HEK293 (cell line): ENCODE measurements around the gene CLIP1.
A peak's percentile ranks its signal among the peaks of the same experiment; 100 is the strongest.
"Not testable (repeated sequence)": the region's sequence is repeated elsewhere in the genome, so short reads cannot be mapped to it uniquely, and the experiment has no call there.

ENCODE experiments used
- CTCF ChIA-PET: fragments of 350-600 bp; formaldehyde crosslinking; extraction: SDS; loops from one replicate; lab custom pipeline; 2021; ENCODE audit warnings: antibody characterized with exemption; lab: Yijun Ruan, JAX
- POLR2A ChIA-PET: fragments of 300-600 bp; formaldehyde crosslinking; extraction: SDS; loops from one replicate; lab custom pipeline; 2020; ENCODE audit warnings: antibody characterized with exemption, inconsistent platforms; lab: Yijun Ruan, JAX
- H3K27ac ChIP-seq: fragments of 200-500 bp; sonication (Bioruptor generic); 2 replicates; pipeline ENCODE4 v1.5.1; 2014; ENCODE audit warnings: low read depth, low read length, control low read depth, inconsistent platforms; ENCODE audit errors: extremely low read depth
- H3K36me3 ChIP-seq, 2 experiments: fragments of 200-500 bp in 1 of 2; sonication (Bioruptor generic) in 1 of 2; 1 replicate in 1 of 2; 2 replicates in 1 of 2; pipeline ENCODE4 v1.5.1; 2014 to 2017; ENCODE audit warnings: inconsistent platforms in 2 of 2, low read length in 2 of 2; ENCODE audit not compliant: control insufficient read depth in 2 of 2, insufficient read depth in 1 of 2
- H3K4me1 ChIP-seq: fragments of 200-500 bp; sonication (Bioruptor generic); 2 replicates; pipeline ENCODE4 v1.5.1; 2014; ENCODE audit warnings: mild to moderate bottlenecking, low read length, inconsistent platforms; ENCODE audit not compliant: control insufficient read depth, insufficient read depth
- H3K4me3 ChIP-seq: 2 replicates; pipeline ENCODE4 v1.5.1; 2011; ENCODE audit warnings: low read depth, mild to moderate bottlenecking, control low read depth, low read length, moderate library complexity
- H3K9me3 ChIP-seq: fragments of 200-500 bp; sonication (Bioruptor generic); 2 replicates; pipeline ENCODE4 v1.5.1; 2014; ENCODE audit warnings: low read depth, low read length, inconsistent platforms; ENCODE audit not compliant: control insufficient read depth, insufficient read depth
- GLIS2 ChIP-seq: fragments of 450-650 bp; formaldehyde crosslinking; IDR thresholded peaks from 2 replicates; pipeline ENCODE4 v1.5.1; 2016; ENCODE audit warnings: missing biosample characterization, missing genetic modification characterization
- KLF10 ChIP-seq: fragments of 450-650 bp; IDR thresholded peaks from 2 replicates; pipeline ENCODE4 v1.5.1; 2018; ENCODE audit warnings: missing biosample characterization, mild to moderate bottlenecking, missing genetic modification characterization
- SCRT1 ChIP-seq: fragments of 450-650 bp; formaldehyde crosslinking; IDR thresholded peaks from 2 replicates; pipeline ENCODE4 v1.5.1; 2016; ENCODE audit warnings: missing biosample characterization, missing genetic modification characterization, borderline replicate concordance
- SCRT2 ChIP-seq: fragments of 450-650 bp; formaldehyde crosslinking; IDR thresholded peaks from 2 replicates; pipeline ENCODE4 v1.5.1; 2016; ENCODE audit warnings: missing biosample characterization, missing genetic modification characterization
- ZBTB11 ChIP-seq: fragments of 450-650 bp; formaldehyde crosslinking; conservative IDR thresholded peaks from 2 replicates; pipeline ENCODE4 v1.5.1; 2016; ENCODE audit warnings: low read depth, missing biosample characterization, missing genetic modification characterization
- ZNF140 ChIP-seq: fragments of 450-650 bp; formaldehyde crosslinking; IDR thresholded peaks from 2 replicates; pipeline ENCODE4 v1.5.1; 2016; ENCODE audit warnings: missing biosample characterization, missing genetic modification characterization
- ZNF302 ChIP-seq: fragments of 450-650 bp; formaldehyde crosslinking; IDR thresholded peaks from 2 replicates; pipeline ENCODE4 v1.5.1; 2016; ENCODE audit warnings: missing biosample characterization, missing genetic modification characterization, low read depth
- ZNF394 ChIP-seq: fragments of 450-650 bp; formaldehyde crosslinking; IDR thresholded peaks from 2 replicates; pipeline ENCODE4 v1.5.1; 2016; ENCODE audit warnings: missing biosample characterization, missing genetic modification characterization, mild to moderate bottlenecking, moderate library complexity, borderline replicate concordance
- ZNF416 ChIP-seq: fragments of 450-650 bp; formaldehyde crosslinking; IDR thresholded peaks from 2 replicates; pipeline ENCODE4 v1.5.1; 2016; ENCODE audit warnings: missing biosample characterization, missing genetic modification characterization
- ZNF521 ChIP-seq: fragments of 450-650 bp; formaldehyde crosslinking; IDR thresholded peaks from 2 replicates; pipeline ENCODE4 v1.5.1; 2017; ENCODE audit warnings: missing biosample characterization, mild to moderate bottlenecking, missing genetic modification characterization
- ZNF558 ChIP-seq: fragments of 450-650 bp; formaldehyde crosslinking; IDR thresholded peaks from 2 replicates; pipeline ENCODE4 v1.5.1; 2016; ENCODE audit warnings: missing biosample characterization, missing genetic modification characterization
- ZNF580 ChIP-seq: fragments of 450-650 bp; formaldehyde crosslinking; IDR thresholded peaks from 2 replicates; pipeline ENCODE4 v1.5.1; 2016; ENCODE audit warnings: missing biosample characterization, missing genetic modification characterization
- ZNF600 ChIP-seq: fragments of 450-650 bp; formaldehyde crosslinking; IDR thresholded peaks from 2 replicates; pipeline ENCODE4 v1.5.1; 2016; ENCODE audit warnings: missing biosample characterization, missing genetic modification characterization
- ZNF664 ChIP-seq: fragments of 450-650 bp; formaldehyde crosslinking; IDR thresholded peaks from 2 replicates; pipeline ENCODE4 v1.5.1; 2016; ENCODE audit warnings: missing biosample characterization, missing genetic modification characterization
- ZSCAN30 ChIP-seq: fragments of 450-650 bp; IDR thresholded peaks from 2 replicates; pipeline ENCODE4 v1.5.1; 2018; ENCODE audit warnings: missing biosample characterization, mild to moderate bottlenecking, missing genetic modification characterization, moderate library complexity
- ZXDB ChIP-seq: fragments of 450-650 bp; formaldehyde crosslinking; IDR thresholded peaks from 2 replicates; pipeline ENCODE4 v1.5.1; 2016; ENCODE audit warnings: missing biosample characterization, missing genetic modification characterization
- TF ChIP-seq, protein P1 (sequence below): fragments of 450-650 bp; formaldehyde crosslinking; IDR thresholded peaks from 2 replicates; pipeline ENCODE4 v1.5.1; 2016; ENCODE audit warnings: missing biosample characterization, missing genetic modification characterization
- TF ChIP-seq, protein P2 (sequence below): fragments of 450-650 bp; formaldehyde crosslinking; IDR thresholded peaks from 2 replicates; pipeline ENCODE4 v1.5.1; 2016; ENCODE audit warnings: missing biosample characterization, missing genetic modification characterization
- TF ChIP-seq, protein P3 (sequence below): fragments of 450-650 bp; formaldehyde crosslinking; IDR thresholded peaks from 2 replicates; pipeline ENCODE4 v1.5.1; 2016; ENCODE audit warnings: missing biosample characterization, missing genetic modification characterization

The CLIP1 gene

GRCh38 chr12:122362755-122363154 is 59.7 kb downstream of the CLIP1 start (continued):
- TF ChIP-seq ZBTB11 (tag by site-specific recombination) = no peak
- TF ChIP-seq, all 188 proteins: peak for 0

DNA sequence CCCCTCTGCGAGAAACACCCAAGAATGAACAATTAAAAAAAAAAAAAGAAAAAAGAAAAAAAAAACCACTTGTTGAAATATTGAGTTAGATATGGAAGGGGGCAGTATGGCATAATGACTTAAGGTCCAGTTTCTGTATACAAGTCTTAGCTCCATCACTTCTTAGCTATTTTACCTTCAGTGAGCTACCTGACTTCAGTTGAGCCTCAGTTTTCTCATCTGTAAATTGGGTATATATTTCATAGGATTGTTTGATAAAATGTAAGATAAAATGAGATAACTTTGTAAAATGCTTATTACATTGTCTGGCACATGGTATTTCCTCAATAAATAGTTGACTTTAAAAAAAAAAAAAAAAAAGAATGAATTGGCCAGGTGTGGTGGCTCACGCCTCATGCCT is 64.1 kb downstream of the CLIP1 start:
- TF ChIP-seq SCRT2 (tag by site-specific recombination) (peak; percentile 76), SCRT1 (tag by site-specific recombination) (peak; percentile 39; the same call in 1 of the 2 replicates)
- TF ChIP-seq, all 188 proteins: peak for 2; not testable (repeated sequence) for 186
- H3K4me3 ChIP-seq, H3K9me3 ChIP-seq, POLR2A ChIA-PET, H3K4me1 ChIP-seq, H3K27ac ChIP-seq: not testable (repeated sequence)
- CTCF ChIA-PET = interaction anchor here (0.6 to 0.7 kb wide), 3 partner anchors 63 to 469 kb away, joined by 3 to 5 read pairs (median 3); no protein-coding TSS in a partner anchor
- H3K36me3 ChIP-seq = peaks cover 4 to 44% of the 10 kb centered on the region in 2 experiments

GRCh38 chr12:122357536-122357935 is 64.9 kb downstream of the CLIP1 start:
- H3K4me1 ChIP-seq, POLR2A ChIA-PET, H3K9me3 ChIP-seq, CTCF ChIA-PET, H3K4me3 ChIP-seq, H3K27ac ChIP-seq: not testable (repeated sequence)
- peaks cover 13 to 50% of the 10 kb centered on the region in 2 experiments for H3K36me3 ChIP-seq

GRCh38 chr12:122356991-122357390 is 65.5 kb downstream of the CLIP1 start:
- peaks cover 14 to 56% of the 10 kb centered on the region in 2 experiments for H3K36me3 ChIP-seq
- H3K4me1 ChIP-seq, H3K9me3 ChIP-seq, H3K4me3 ChIP-seq, H3K27ac ChIP-seq, POLR2A ChIA-PET: not testable (repeated sequence)
- CTCF ChIA-PET = interaction anchor here (0.6 to 4.5 kb wide), 4 partner anchors 9 to 142 kb away, joined by 3 to 102 read pairs (median 14); no protein-coding TSS in a partner anchor

DNA sequence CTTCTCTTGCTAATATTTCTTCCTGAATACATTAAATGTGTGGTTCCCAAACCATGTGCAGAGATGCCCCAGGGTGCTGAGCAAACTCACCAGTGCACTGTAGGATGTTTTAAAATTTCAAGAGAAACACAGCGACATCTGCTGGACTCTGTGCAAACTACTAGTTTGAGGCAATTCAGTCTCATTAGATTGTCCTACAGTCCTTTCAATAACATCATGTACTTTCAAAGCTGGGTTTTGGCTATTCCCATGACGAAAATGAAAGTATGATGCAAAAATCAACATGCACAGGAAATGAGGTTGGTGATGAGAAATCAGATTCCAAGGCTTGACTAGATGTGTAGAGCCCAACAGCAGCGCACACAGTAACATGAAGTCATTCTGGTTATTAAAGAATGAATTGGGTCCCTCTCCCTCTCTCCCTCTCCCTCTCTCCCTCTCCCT is 66.3 kb downstream of the CLIP1 start:
- Histone ChIP-seq H3K36me3 (peaks cover 14 to 53% of the 10 kb centered on the region in 2 experiments), H3K9me3 (no peaks in the 10 kb centered on the region), H3K27ac (no peak overlapping the region), H3K4me3 (no peak overlapping the region), H3K4me1 (no peaks in the 10 kb centered on the region)
- CTCF ChIA-PET = interaction anchor here (0.5 to 4.5 kb wide), 34 partner anchors 8 to 676 kb away, joined by 3 to 102 read pairs (median 4); no protein-coding TSS in a partner anchor
- POLR2A ChIA-PET = no interaction called here
- TF ChIP-seq ZNF302 (tag by site-specific recombination) (no peak), ZNF521 (no peak), ZNF580 (tag by site-specific recombination) (no peak), ZNF558 (tag by site-specific recombination) (no peak), ZNF416 (tag by site-specific recombination) (no peak), ZXDB (tag by site-specific recombination) (no peak), ZNF394 (tag by site-specific recombination) (no peak), ZNF600 (tag by site-specific recombination) (no peak), GLIS2 (tag by site-specific recombination) (no peak), ZNF140 (tag by site-specific recombination) (0 out of 2 replicates have a peak, but pooled peaks have one; percentile 7), ZSCAN30 (tag by site-specific recombination) (no peak), ZNF664 (no peak), KLF10 (tag by site-specific recombination) (no peak)
- TF ChIP-seq, protein P1, sequence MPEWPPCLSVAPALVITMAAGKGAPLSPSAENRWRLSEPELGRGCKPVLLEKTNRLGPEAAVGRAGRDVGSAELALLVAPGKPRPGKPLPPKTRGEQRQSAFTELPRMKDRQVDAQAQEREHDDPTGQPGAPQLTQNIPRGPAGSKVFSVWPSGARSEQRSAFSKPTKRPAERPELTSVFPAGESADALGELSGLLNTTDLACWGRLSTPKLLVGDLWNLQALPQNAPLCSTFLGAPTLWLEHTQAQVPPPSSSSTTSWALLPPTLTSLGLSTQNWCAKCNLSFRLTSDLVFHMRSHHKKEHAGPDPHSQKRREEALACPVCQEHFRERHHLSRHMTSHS (tag by site-specific recombination) = no peak
- TF ChIP-seq, protein P2, sequence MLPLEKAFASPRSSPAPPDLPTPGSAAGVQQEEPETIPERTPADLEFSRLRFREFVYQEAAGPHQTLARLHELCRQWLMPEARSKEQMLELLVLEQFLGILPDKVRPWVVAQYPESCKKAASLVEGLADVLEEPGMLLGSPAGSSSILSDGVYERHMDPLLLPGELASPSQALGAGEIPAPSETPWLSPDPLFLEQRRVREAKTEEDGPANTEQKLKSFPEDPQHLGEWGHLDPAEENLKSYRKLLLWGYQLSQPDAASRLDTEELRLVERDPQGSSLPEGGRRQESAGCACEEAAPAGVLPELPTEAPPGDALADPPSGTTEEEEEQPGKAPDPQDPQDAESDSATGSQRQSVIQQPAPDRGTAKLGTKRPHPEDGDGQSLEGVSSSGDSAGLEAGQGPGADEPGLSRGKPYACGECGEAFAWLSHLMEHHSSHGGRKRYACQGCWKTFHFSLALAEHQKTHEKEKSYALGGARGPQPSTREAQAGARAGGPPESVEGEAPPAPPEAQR (tag by site-specific recombination) = no peak
- TF ChIP-seq, protein P3, sequence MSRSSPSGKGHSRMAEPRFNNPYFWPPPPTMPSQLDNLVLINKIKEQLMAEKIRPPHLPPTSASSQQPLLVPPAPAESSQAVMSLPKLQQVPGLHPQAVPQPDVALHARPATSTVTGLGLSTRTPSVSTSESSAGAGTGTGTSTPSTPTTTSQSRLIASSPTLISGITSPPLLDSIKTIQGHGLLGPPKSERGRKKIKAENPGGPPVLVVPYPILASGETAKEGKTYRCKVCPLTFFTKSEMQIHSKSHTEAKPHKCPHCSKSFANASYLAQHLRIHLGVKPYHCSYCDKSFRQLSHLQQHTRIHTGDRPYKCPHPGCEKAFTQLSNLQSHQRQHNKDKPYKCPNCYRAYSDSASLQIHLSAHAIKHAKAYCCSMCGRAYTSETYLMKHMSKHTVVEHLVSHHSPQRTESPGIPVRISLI (tag by site-specific recombination) = no peak
